K562 (cell line): ENCODE measurements around the gene GUCA2B. TPM values are rescaled to one million over a fixed set of nuclear protein-coding genes. Genes with fewer than 3 reads are reported as not detected.

Source experiments
- ATF6 ChIP-seq: sonication (generic); formaldehyde crosslinking; IDR thresholded peaks from 2 replicates; pipeline ENCODE4 v1.4.0; 2020; ENCODE audit warnings: mild to moderate bottlenecking, missing genetic modification reagents
- ETS1 ChIP-seq: conservative IDR thresholded peaks from 2 replicates; pipeline ENCODE4 v1.6.1; 2011; ENCODE audit warnings: low read depth, mild to moderate bottlenecking, low read length; ENCODE audit not compliant: control insufficient read depth
- HLTF ChIP-seq: fragments of 450-650 bp; IDR thresholded peaks from 2 replicates; pipeline ENCODE4 v1.6.1; 2016
- PRDM10 ChIP-seq: fragments of 450-650 bp; IDR thresholded peaks from 2 replicates; pipeline ENCODE4 v1.6.1; 2018; ENCODE audit not compliant: partially characterized antibody
- RREB1 ChIP-seq: fragments of 250-450 bp; sonication (Bioruptor Pico); IDR thresholded peaks from 2 replicates; pipeline ENCODE4 v1.4.0; 2020
- TCF3 ChIP-seq: sonication (generic); formaldehyde crosslinking; IDR thresholded peaks from 2 replicates; pipeline ENCODE4 v1.4.0; 2020; ENCODE audit warnings: mild to moderate bottlenecking, missing genetic modification reagents
- polyA plus RNA-seq, 8 experiments: library from polyadenylated mRNA; depleted of rRNA in 4 of 8; stranded (reverse) in 5 of 8; unstranded in 3 of 8; fragments of >200 nt; fragmentation: Nextera tagmentation in 2 of 8; fragmentation: Illumina TruSeq in 1 of 8; extraction: Ambion mirVana in 2 of 8; extraction: Trizol in 1 of 8; gene quantifications; 2 replicates each; pipeline versions ENCODE4 v1.2.1 to v1.2.3, GENCODE V29; 2011 to 2014; ENCODE audit warnings: inconsistent platforms in 1 of 8, missing spikeins in 1 of 8
- total RNA-seq, 7 experiments: library from RNA; depleted of rRNA in 6 of 7; stranded (reverse); fragments of >200 nt in 6 of 7; fragmentation: Illumina TruSeq in 2 of 7; extraction: Trizol in 2 of 7; gene quantifications; 2 replicates each; pipeline versions ENCODE4 v1.2.1 to v1.2.3, GENCODE V29; 2011 to 2021; ENCODE audit warnings: low replicate concordance in 1 of 7

The GUCA2B gene
- total and polyA plus RNA-seq, 9 of the 15 experiments (the other 6 are each of a cell fraction or from before 2014, with no cell fraction given): not detected

GRCh38 chr1:42130061-42130660 lies 23.0 kb upstream of the GUCA2B start (continued):
- no peak for TF ChIP-seq RREB1 (CRISPR knock-in tag)
- no peak for TF ChIP-seq HLTF
- TF ChIP-seq TCF3 (CRISPR knock-in tag): no peak
- TF ChIP-seq ATF6 (CRISPR knock-in tag): no peak
- no peak for TF ChIP-seq ETS1
- no peak for TF ChIP-seq PRDM10
